OCI-LY7 (cell line): Measurements from ENCODE around the gene SAYSD1.

Experiments used
- CTCF ChIP-seq: fragments of 200-600 bp; sonication (generic); conservative IDR thresholded peaks from 2 replicates; pipeline ENCODE4 v1.5.1; 2014; ENCODE audit warnings: mild to moderate bottlenecking, antibody characterized with exemption, low read length, moderate library complexity, mixed read lengths
- EZH2phosphoT487 ChIP-seq: fragments of 200-600 bp; sonication (generic); IDR thresholded peaks from 2 replicates; pipeline ENCODE4 v1.6.1; 2018; ENCODE audit warnings: low read depth, borderline replicate concordance, mild to moderate bottlenecking, mixed run types, antibody characterized with exemption, low read length, moderate library complexity, mixed read lengths

DNA sequence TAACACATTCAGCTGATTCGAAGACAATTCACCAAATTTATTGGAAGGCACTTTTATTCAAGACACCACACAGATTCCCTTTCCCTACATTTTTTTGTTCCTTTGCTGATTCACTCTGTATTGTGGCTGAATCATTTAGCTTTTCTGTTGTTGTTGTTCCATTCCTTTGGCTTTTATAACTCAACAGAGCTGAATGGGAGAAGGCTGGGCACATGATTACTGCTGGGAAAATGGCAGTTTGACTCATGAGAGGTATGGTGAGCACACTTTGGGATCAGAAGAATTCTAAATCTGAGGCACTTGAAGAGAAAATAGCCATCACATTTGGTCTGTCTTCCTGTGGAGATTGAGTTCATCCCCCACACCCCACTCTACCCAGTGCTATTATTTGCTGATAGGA, 15.7 kb upstream of the SAYSD1 start:
- TF ChIP-seq CTCF (no peak), EZH2phosphoT487 (no peak)
